Endodermal cell (in vitro differentiated cells): ENCODE measurements around the gene ARL15. TPM values are rescaled to one million over a fixed set of nuclear protein-coding genes. Genes with fewer than 3 reads are reported as not detected.
A peak's percentile ranks its signal among the peaks of the same experiment; 100 is the strongest.

ENCODE experiments used
- DNase-seq: peaks from one replicate; pipeline ENCODE4 v3.0.0-alpha.2; 2017
- H3K27ac ChIP-seq: 2 replicates; pipeline ENCODE4 v1.5.1; 2013; ENCODE audit warnings: mild to moderate bottlenecking, low read depth, low read length, moderate library complexity
- H3K27me3 ChIP-seq: 2 replicates; pipeline ENCODE4 v1.6.1; 2013; ENCODE audit warnings: mild to moderate bottlenecking, low read length, moderate library complexity; ENCODE audit not compliant: insufficient read depth, control insufficient read depth, poor library complexity, severe bottlenecking
- H3K36me3 ChIP-seq: 2 replicates; pipeline ENCODE4 v1.7.0; 2013; ENCODE audit warnings: mild to moderate bottlenecking, low read length, moderate library complexity; ENCODE audit not compliant: control insufficient read depth, insufficient read depth
- H3K4me1 ChIP-seq: one replicate; pipeline ENCODE4 v1.7.0; 2013; ENCODE audit warnings: low read length; ENCODE audit not compliant: control insufficient read depth, insufficient read depth
- H3K4me3 ChIP-seq: 2 replicates; pipeline ENCODE4 v1.5.1; 2013; ENCODE audit warnings: mild to moderate bottlenecking, low read length, moderate library complexity
- H3K9ac ChIP-seq: 2 replicates; pipeline ENCODE4 v1.6.1; 2013; ENCODE audit warnings: mild to moderate bottlenecking, low read length, moderate library complexity; ENCODE audit not compliant: poor library complexity, severe bottlenecking; ENCODE audit errors: extremely low read depth
- H3K9me3 ChIP-seq: 2 replicates; pipeline ENCODE4 v1.6.1; 2013; ENCODE audit warnings: mild to moderate bottlenecking, low read length, moderate library complexity; ENCODE audit not compliant: control insufficient read depth
- H3K27ac Mint-ChIP-seq: 2 replicates; pipeline ENCODE4 v1.8.0; 2020; ENCODE audit warnings: mixed read lengths
- H3K27me3 Mint-ChIP-seq: 2 replicates; pipeline ENCODE4 v1.8.0; 2021; ENCODE audit warnings: mild to moderate bottlenecking, mixed read lengths; ENCODE audit not compliant: insufficient read depth
- H3K36me3 Mint-ChIP-seq: 2 replicates; pipeline ENCODE4 v1.8.0; 2020; ENCODE audit warnings: low read depth, mixed read lengths
- H3K4me1 Mint-ChIP-seq: 2 replicates; pipeline ENCODE4 v1.8.0; 2020; ENCODE audit warnings: mixed read lengths
- H3K4me3 Mint-ChIP-seq: 2 replicates; pipeline ENCODE4 v1.8.0; 2020; ENCODE audit warnings: mild to moderate bottlenecking, moderate library complexity, mixed read lengths
- H3K9me3 Mint-ChIP-seq: 2 replicates; pipeline ENCODE4 v1.8.0; 2020; ENCODE audit warnings: mild to moderate bottlenecking, mixed read lengths
- WGBS, 2 experiments: methylation state at CpG; one replicate each; pipeline versions ENCODE4 v1.1.5 to v1.1.7; 2013; ENCODE audit warnings: missing lambda C conversion rate in 2 of 2, mixed read lengths in 1 of 2; ENCODE audit not compliant: insufficient coverage in 1 of 2, insufficient read length in 1 of 2; 5-methylcytosine and 5-hydroxymethylcytosine counted together
- total RNA-seq, 2 donors: library from RNA; stranded (reverse); fragmentation: NEBNext Ultra II Directional in 1 of 2; extraction: Animal tissue kit (Norgen Biotek cat#: 25700) in 1 of 2; gene quantifications; 2 replicates in 1 of 2; 3 replicates in 1 of 2; pipeline ENCODE4 v1.2.1, GENCODE V29; 2021
- TF ChIP-seq, protein P1 (sequence below): fragments of 200-600 bp; sonication (generic); conservative IDR thresholded peaks from 2 replicates; pipeline ENCODE4 v1.5.0; 2021; ENCODE audit warnings: antibody characterized with exemption, mild to moderate bottlenecking

The ARL15 gene
- total RNA-seq, 2 donors from 2014 or later: 23.3 to 24.0 TPM

DNA sequence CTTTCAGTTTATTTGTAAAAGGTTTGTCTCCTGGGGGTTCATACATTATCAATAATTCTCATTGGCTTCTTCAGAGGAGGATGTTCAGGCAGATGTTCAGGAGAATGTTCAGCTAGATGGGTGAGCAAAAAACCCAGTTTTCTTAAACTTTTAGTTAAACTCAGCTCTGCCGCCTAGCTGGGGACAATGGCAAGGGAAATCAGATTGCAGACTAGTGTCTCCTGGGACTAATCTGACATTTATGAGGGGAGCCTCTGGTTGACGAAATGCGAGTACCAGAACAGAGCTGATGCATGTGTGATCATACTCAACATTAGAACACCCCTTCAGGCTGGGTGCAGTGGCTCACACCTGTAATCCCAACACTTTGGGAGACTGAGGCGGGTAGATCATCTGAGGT is 314.4 kb downstream of the ARL15 start:
- Histone ChIP-seq H3K4me1 (peaks cover 16% of the 10 kb centered on the region), H3K4me3 (no peak overlapping the region), H3K27ac (no peak overlapping the region), H3K9ac (no peak overlapping the region), H3K9me3 (no peaks in the 10 kb centered on the region), H3K36me3 (no peaks in the 10 kb centered on the region), H3K27me3 (no peaks in the 10 kb centered on the region)
- TF ChIP-seq, protein P1, sequence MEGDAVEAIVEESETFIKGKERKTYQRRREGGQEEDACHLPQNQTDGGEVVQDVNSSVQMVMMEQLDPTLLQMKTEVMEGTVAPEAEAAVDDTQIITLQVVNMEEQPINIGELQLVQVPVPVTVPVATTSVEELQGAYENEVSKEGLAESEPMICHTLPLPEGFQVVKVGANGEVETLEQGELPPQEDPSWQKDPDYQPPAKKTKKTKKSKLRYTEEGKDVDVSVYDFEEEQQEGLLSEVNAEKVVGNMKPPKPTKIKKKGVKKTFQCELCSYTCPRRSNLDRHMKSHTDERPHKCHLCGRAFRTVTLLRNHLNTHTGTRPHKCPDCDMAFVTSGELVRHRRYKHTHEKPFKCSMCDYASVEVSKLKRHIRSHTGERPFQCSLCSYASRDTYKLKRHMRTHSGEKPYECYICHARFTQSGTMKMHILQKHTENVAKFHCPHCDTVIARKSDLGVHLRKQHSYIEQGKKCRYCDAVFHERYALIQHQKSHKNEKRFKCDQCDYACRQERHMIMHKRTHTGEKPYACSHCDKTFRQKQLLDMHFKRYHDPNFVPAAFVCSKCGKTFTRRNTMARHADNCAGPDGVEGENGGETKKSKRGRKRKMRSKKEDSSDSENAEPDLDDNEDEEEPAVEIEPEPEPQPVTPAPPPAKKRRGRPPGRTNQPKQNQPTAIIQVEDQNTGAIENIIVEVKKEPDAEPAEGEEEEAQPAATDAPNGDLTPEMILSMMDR: peak; percentile 18
- no peaks in the 10 kb centered on the region for H3K9me3 Mint-ChIP-seq
- no peak for DNase-seq
- H3K27ac Mint-ChIP-seq: peak overlapping the region; percentile 8
- H3K4me3 Mint-ChIP-seq: no peak overlapping the region
- peaks cover 44% of the 10 kb centered on the region for H3K4me1 Mint-ChIP-seq
- WGBS, 2 experiments: 90 to 96% methylated on average over 3 to 4 of the region's 4 CpGs
- peaks cover 2% of the 10 kb centered on the region for H3K36me3 Mint-ChIP-seq
- H3K27me3 Mint-ChIP-seq: no peaks in the 10 kb centered on the region

DNA sequence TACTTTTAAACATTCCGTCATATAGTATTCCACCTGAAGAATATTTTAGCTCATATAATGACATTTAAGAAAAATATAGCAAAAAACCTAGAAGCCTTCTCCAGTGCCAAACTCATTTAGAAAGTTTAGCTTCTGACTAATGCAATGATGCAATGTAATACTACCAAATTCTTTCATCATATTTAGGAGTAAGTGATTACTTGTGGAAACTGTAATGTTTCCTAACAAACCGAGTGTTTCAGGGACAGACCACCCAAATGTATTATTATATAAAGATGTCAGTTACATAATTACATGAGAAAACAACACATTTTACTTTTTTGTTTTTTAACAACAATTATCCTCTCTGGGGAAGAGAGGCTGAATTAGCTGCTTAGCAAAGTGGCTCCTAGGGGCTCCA is 316.2 kb downstream of the ARL15 start:
- H3K9me3 Mint-ChIP-seq: no peaks in the 10 kb centered on the region
- TF ChIP-seq, protein P1: no peak
- no peaks in the 10 kb centered on the region for H3K27me3 Mint-ChIP-seq
- Histone ChIP-seq H3K27ac (no peak overlapping the region), H3K9me3 (no peaks in the 10 kb centered on the region), H3K36me3 (no peaks in the 10 kb centered on the region), H3K4me3 (no peak overlapping the region), H3K9ac (no peak overlapping the region), H3K27me3 (no peaks in the 10 kb centered on the region), H3K4me1 (peaks cover 16% of the 10 kb centered on the region)
- H3K36me3 Mint-ChIP-seq: peaks cover 2% of the 10 kb centered on the region
- H3K4me1 Mint-ChIP-seq: peaks cover 54% of the 10 kb centered on the region
- WGBS, 2 experiments: 93% methylated on average over 1 of the region's 2 CpGs; no CpG with 5 or more reads in 1 of the 2 experiments
- H3K27ac Mint-ChIP-seq: no peak overlapping the region
- no peak for DNase-seq
- no peak overlapping the region for H3K4me3 Mint-ChIP-seq

DNA sequence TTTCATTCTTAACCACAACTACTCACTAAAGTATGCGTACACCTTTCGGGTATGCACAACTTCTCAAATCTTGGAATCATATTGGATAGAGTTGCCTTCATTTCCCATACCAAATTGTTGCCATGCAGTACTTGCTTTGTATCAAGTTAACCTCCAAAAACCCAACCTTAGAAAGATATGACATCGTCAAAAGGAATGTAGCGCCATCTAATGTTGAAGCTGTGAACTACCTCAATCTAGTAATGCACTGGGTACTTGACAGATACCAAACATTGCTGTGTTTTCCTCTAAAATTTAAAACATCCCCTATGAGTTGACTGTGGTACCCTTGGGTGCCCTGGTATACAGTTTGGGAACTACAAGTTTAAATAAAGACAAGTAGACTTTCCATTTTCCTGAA is 318.4 kb downstream of the ARL15 start:
- Mint-ChIP-seq H3K9me3 (no peaks in the 10 kb centered on the region), H3K36me3 (no peaks in the 10 kb centered on the region), H3K27me3 (no peaks in the 10 kb centered on the region), H3K27ac (no peak overlapping the region), H3K4me3 (no peak overlapping the region), H3K4me1 (peaks cover 44% of the 10 kb centered on the region)
- no peak overlapping the region for H3K27ac ChIP-seq
- TF ChIP-seq, protein P1: peak; percentile 76
- H3K9me3 ChIP-seq: no peaks in the 10 kb centered on the region
- no peak overlapping the region for H3K4me3 ChIP-seq
- peaks cover 7% of the 10 kb centered on the region for H3K4me1 ChIP-seq
- H3K27me3 ChIP-seq: no peaks in the 10 kb centered on the region
- no peak overlapping the region for H3K9ac ChIP-seq
- no peaks in the 10 kb centered on the region for H3K36me3 ChIP-seq
- no peak for DNase-seq
- 90 to 96% methylated on average over 4 of the region's 4 CpGs for WGBS, 2 experiments
